ENCODE data around the gene METTL16.
"Not testable (repeated sequence)": the region's sequence is repeated elsewhere in the genome, so short reads cannot be mapped to it uniquely, and the experiment has no call there.

Gene METTL16

GRCh38 chr17:2547176-2547575 is 35.5 kb upstream of the METTL16 start:
- H3K4me3 ChIP-seq (ENCODE audit: low read depth, low read length): no peak overlapping the region
- TF ChIP-seq CTCF (IDR thresholded peaks at IDR 0.05; ENCODE audit: low read depth, low read length, missing control alignments): no peak
- in situ Hi-C loops (cut with HindIII; ENCODE audit: low sequenced_read_pairs): no loop called here
- no peak for DNase-seq (ENCODE audit: low read depth)

- no peak overlapping the region for H3K4me3 ChIP-seq (ENCODE audit: low read depth, low read length)
- DNase-seq (ENCODE audit: low read depth): no peak
- in situ Hi-C loops (cut with HindIII; ENCODE audit: low sequenced_read_pairs): no loop called here
- no peak for TF ChIP-seq CTCF (IDR thresholded peaks at IDR 0.05; ENCODE audit: low read depth, low read length, missing control alignments)
Observed at GRCh38 chr17:2545393-2545792, 33.7 kb upstream of the METTL16 start.

GRCh38 chr17:2542456-2542855 is 30.8 kb upstream of the METTL16 start:
- no peak overlapping the region for H3K4me3 ChIP-seq (ENCODE audit: low read depth, low read length)
- no peak for TF ChIP-seq CTCF (IDR thresholded peaks at IDR 0.05; ENCODE audit: low read depth, low read length, missing control alignments)
- DNase-seq (ENCODE audit: low read depth): no peak
- in situ Hi-C loops (cut with HindIII; ENCODE audit: low sequenced_read_pairs): no loop called here

GRCh38 chr17:2542056-2542455 is 30.4 kb upstream of the METTL16 start:
- H3K4me3 ChIP-seq (ENCODE audit: low read depth, low read length): no peak overlapping the region
- no peak for TF ChIP-seq CTCF (IDR thresholded peaks at IDR 0.05; ENCODE audit: low read depth, low read length, missing control alignments)
- in situ Hi-C loops (cut with HindIII; ENCODE audit: low sequenced_read_pairs): no loop called here
- DNase-seq (ENCODE audit: low read depth): no peak

GRCh38 chr17:2537579-2537978 is 25.9 kb upstream of the METTL16 start:
- DNase-seq (ENCODE audit: low read depth); in situ Hi-C loops (cut with HindIII; ENCODE audit: low sequenced_read_pairs); H3K4me3 ChIP-seq (ENCODE audit: low read depth, low read length): not testable (repeated sequence)

- in situ Hi-C loops (cut with HindIII; ENCODE audit: low sequenced_read_pairs): no loop called here
Observed at GRCh38 chr17:2532146-2532720, 20.5 kb upstream of the METTL16 start.

GRCh38 chr17:2531243-2531954 is 19.7 kb upstream of the METTL16 start:
- H3K4me3 ChIP-seq (ENCODE audit: low read depth, low read length); in situ Hi-C loops (cut with HindIII; ENCODE audit: low sequenced_read_pairs); DNase-seq (ENCODE audit: low read depth): not testable (repeated sequence)

More at GRCh38 chr17:2532146-2532720, 20.5 kb upstream of the METTL16 start:
- no peak for TF ChIP-seq CTCF (IDR thresholded peaks at IDR 0.05; ENCODE audit: low read depth, low read length, missing control alignments)
- H3K4me3 ChIP-seq (ENCODE audit: low read depth, low read length): no peak overlapping the region
- DNase-seq (ENCODE audit: low read depth): no peak

- in situ Hi-C loops (cut with HindIII; ENCODE audit: low sequenced_read_pairs); H3K4me3 ChIP-seq (ENCODE audit: low read depth, low read length); DNase-seq (ENCODE audit: low read depth): not testable (repeated sequence)
Observed at GRCh38 chr17:2521775-2522410, 10.2 kb upstream of the METTL16 start.
